GM18868 (cell line): ENCODE measurements around the gene TMEM168.
"Not testable (repeated sequence)": the region's sequence is repeated elsewhere in the genome, so short reads cannot be mapped to it uniquely, and the experiment has no call there.

ENCODE experiments used
- ATAC-seq: cut with Tn5 transposase; IDR thresholded peaks from one replicate; pipeline ENCODE4 v1.9.1; 2021; ENCODE audit warnings: mild to moderate bottlenecking, moderate library complexity; ENCODE audit not compliant: unreplicated experiment

Gene TMEM168, protein sequence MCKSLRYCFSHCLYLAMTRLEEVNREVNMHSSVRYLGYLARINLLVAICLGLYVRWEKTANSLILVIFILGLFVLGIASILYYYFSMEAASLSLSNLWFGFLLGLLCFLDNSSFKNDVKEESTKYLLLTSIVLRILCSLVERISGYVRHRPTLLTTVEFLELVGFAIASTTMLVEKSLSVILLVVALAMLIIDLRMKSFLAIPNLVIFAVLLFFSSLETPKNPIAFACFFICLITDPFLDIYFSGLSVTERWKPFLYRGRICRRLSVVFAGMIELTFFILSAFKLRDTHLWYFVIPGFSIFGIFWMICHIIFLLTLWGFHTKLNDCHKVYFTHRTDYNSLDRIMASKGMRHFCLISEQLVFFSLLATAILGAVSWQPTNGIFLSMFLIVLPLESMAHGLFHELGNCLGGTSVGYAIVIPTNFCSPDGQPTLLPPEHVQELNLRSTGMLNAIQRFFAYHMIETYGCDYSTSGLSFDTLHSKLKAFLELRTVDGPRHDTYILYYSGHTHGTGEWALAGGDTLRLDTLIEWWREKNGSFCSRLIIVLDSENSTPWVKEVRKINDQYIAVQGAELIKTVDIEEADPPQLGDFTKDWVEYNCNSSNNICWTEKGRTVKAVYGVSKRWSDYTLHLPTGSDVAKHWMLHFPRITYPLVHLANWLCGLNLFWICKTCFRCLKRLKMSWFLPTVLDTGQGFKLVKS

DNA sequence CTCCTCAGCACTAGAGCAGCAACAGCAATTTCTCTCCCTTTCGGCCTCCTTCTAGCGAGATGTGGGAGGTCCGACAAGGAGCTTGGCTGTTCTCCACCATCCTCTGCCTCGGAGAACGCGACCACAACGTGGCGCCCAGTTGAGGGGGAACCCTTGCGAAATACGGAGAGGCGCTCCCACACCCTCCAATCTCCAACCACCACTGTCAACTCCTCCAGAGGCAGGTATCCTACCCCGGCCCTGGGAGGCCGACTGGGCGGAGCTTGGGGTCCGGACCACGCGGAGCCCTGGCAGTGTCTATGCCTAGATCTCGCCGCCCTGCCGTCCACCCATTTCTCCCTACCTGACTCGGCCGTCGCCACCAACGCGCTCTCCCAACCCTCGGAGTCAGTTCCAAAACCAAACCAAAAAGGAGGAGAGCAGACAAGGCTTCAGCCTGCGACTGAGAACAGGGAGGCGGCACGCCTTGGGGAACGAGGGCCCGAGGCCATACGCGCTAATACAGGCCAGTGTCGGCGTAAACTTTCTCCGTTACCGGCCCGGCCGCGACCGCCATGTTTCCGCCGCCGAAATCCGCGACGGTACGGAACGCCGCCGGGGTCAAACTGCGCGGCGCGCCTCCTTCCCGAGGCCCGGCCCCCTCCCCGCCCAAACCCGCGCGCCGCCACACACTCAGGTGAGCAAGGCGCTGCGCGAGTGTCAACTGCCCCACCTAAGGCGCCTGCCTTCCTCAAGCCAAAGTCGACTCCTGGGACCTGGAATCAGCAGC lies at the start of gene TMEM168:
TSS of gene TMEM168 (minus strand) at position 577 of the 769 bp plus-strand sequence. CDS start 5,568 bp downstream, outside the sequence.
- peak; percentile 85 for ATAC-seq

DNA sequence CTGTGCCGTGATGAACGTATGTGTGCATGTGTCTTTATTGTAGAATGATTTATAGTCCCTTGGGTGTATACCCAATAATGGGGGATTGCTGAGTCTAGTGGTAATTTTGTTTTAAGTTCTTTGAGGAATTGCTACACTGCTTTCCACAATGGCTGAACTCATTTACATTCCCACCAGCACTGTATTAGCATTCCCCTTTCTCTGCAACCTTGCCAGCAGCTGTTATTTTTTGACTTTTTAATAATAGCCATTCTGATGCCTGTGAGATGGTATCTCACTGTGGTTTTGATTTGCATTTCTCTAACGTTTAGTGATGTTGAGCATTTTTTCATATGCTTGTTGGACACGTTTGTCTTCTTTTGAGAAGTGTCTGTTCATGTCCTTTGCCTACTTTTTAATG lies 45.7 kb upstream of the TMEM168 start:
- ATAC-seq = not testable (repeated sequence)

DNA sequence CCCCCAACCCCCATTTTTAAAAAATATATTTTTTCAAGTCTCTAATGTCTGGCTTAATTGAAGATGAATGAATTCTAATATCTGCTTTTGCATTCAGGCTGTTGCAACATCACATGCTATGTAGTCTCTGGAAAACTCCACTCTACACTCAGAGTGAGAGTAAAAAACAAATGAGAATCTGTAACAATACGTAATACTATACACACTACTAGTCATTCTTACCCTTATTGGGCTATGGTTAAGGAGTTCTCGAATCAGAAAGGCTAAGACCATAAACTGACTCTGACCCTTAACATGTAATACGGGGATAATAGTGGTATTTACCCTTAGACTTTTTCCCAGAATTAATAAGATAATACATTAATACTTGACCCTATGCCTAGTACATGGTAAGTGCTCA lies 42.9 kb upstream of the TMEM168 start:
- ATAC-seq = peak; percentile 76

DNA sequence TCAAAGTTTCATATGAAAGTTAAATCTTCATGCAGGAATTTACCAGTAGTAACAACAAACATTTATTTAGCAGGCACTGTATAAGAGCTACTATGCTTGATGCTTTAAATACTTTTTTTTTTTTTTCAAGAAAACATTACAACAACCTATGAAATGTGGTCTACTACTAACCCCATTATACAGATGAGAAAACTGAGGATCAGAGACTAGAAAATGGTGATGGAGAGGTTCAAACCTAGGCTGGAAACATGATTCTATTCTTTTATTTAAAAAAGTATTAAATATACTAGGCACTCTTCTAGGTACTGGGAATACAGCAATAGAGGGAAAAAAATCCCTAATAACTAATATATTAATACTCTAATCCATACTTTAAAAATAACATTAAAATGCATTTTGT lies 40.6 kb upstream of the TMEM168 start:
- no peak for ATAC-seq

DNA sequence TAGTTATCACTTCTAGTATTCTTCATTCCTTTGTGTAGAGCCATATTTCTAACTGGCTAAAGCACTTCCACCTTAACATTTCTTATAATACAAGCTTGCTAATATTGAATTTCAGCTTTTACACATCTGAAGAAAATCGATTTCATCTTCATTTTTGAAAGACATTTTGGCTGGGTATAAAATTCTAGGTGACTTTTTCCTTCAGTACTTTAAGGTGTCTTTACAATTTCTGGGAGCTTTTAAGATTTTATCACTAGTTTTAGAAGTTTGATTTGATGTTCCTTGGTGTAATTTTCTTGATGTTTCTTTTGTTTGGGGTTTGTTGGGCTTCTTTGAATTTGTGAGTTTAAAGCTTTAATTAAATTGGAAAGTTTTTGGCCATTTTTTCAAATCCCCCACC lies 38.5 kb upstream of the TMEM168 start:
- ATAC-seq = no peak

DNA sequence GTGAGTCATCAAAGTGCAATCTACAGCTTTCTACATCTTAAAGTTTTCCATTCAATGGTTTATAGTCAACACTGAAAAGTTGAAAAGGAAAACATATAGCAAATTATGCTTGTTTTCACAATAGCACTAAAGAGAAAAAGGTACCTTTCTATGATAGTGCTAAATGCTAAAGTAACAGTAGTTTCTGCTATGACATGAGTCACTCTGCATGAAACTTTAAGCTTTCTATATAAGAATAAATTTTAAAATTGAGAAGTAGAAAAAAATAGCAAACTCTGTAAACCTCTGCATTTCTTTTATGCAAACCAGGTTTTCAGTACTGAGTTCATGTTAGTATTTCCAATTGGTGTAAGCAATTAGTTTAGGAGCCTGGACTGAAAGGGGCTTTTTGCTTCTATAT lies 31.2 kb upstream of the TMEM168 start:
- no peak for ATAC-seq

DNA sequence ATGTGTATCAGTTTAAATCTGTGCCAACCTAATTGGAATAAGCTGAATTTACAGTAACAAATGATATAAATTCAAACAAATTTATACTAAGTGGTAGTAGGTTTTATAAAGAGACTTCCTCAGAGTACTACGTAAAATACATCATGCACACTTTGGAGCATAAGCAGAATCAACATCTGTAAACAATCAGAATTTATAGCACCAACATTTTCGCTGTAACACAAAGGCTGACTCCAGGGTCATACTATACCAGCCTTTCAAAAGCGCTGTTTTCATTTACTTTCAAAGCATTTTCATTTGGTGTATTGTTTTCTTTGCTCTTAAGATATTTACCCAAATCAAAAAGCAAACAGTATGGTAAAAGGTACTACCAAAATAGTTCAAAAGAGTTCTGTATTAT lies 29.3 kb upstream of the TMEM168 start:
- ATAC-seq = no peak

DNA sequence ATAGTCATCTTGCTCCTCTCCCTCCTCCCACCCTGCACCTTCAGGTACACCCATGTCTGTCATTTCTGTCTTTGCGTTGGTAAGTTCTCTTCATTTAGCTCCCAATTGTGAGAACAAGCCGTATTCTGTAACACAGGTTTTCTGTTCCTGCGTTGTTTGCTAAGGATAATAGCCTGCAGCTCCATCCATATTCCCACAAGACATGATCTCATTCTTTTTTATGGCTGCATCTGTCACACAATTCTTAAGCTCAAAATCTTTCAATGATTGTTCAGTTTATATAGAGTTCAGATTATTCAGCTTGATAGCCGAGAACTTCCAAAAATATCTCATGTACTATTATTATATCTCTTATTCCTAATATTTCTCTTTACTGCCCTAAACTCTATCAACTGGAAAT lies 16.0 kb upstream of the TMEM168 start:
- no peak for ATAC-seq

DNA sequence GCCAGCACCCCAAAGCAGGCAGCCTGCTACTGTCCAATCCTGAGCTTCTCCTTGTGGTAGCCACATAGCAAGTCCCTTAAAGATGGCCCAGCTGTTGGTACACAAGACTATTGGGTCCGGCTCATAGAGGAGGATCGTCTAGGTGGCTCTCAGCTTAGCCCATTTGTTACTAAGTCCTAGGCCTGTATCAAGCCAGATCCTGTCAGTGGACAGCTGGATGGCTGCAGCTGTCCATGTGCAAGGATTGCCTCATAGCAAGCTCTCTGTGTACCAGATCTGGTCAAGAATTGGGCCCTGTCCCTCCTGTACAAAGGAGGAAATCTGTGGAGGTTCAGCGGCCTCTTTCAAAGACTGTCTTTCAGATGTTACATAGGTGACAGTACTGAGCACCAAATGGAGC lies 12.2 kb upstream of the TMEM168 start:
- no peak for ATAC-seq

DNA sequence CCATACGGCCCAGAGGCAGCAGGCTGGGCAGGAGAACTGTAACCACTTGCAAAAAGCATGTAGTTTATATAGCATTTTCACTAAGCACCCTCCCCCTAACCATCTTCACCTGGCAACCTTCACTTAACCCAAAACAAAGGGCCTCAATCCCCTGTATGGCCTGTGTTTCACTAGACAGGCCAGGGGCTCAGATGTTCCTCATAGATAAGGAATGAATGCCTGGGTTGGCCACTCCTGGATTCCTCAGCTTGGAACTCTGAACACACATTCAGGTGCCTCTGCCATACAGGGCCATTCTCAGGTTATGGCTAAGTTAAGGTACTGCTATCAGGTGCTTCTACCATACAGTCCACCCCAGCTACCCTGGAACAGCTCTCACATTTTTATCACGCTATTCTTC lies 10.3 kb upstream of the TMEM168 start:
- no peak for ATAC-seq

DNA sequence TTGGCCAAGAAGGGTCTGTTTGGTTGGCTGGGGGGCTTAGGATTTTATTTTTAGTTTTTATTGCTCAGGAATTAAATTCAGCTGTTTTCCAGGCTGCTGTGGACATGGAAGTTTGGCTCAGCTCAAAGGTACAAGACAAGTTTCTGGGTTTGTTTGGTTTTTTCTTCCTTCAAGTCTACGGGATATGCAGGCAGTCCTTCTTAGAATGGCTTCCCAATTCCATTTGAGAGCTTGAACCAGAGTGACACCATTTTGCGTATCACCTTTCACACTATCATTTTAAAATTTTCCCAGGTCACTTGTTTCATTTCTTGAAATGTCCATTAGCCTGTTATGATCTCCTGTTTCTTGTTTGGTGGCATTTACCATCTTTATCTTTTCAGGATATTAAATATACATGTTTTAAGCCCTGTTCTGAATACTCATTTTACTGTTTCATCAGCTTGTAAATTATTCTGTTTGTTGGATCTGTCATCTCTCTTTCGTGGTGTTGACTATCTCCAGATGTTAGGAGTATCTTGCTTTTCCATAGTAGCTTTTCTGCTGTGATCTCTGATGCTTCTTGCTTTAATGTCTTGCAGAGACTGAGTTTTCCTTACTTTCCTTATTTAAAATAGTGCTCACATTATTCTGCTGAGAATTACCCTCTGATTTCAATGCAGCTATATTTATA lies 9.4 kb upstream of the TMEM168 start:
- ATAC-seq = no peak

DNA sequence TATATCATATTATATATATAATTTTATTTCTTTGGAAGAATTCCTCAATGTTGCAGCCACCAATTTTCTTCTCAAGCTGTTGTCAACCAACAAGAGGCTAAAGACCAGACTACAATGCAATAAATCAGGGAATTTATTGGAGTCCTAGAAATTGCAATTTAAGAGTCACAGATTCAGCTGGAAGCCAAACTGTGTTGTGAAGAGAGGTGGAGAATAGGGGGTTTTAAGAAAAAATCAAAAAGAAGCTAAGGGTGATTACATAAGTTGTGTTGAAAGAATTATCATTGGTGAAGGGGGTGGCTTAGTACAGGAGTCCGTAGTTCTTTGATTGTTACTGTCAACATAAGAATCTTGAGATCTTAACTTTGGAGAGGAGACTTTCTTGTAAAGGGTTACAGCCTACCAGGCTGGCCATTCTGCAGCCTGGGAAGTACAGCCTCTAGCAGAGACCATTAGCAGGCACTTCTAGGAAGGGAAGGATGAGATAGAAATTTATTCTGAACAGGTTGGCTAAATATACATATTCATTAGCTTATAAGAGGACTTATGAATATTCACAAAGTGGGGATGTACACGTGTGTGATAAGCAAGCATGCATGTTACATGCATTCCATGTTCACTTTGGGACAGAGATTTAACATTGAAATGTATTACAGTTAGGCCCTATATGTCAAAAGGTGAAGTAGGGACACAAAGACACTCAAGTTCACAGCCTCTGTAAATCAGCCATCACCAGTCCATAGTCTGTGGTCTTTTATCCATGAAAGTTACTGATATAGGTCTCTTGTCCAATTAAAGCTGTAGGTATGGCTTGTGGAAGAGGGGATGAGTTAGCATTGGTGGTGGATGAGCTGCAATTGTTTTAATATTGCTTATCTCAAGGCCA lies 8.3 kb upstream of the TMEM168 start:
- no peak for ATAC-seq

DNA sequence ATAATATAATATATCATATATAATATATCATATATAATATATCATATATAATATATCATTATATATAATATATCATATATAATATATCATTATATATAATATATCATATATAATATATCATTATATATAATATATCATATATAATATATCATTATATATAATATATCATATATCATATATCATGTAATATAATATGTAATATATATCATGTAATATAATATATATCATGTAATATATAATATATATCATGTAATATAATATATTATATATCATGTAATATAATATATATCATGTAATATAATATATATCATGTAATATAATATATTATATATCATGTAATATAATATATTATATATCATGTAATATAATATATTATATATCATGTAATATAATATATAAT lies 6.4 kb upstream of the TMEM168 start:
- not testable (repeated sequence) for ATAC-seq

DNA sequence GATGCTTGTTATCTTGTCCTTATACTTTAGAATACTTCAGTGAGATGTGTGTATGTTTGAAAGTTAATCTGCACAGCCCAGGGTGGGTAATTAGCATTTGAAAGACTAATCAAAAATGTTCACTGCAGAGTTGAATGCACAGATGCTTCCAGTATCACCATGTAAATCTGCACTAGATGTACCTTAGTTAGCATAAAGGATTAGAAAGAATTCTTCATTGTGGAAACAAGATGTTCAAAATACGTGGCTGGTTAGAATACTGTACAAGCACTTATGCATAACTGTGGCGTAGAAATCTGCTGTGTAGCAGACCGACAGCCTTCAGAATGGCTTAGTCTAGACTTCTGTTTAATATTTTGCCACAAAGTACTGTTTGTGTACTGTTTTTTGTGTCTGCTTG lies 2.2 kb upstream of the TMEM168 start:
- no peak for ATAC-seq

DNA sequence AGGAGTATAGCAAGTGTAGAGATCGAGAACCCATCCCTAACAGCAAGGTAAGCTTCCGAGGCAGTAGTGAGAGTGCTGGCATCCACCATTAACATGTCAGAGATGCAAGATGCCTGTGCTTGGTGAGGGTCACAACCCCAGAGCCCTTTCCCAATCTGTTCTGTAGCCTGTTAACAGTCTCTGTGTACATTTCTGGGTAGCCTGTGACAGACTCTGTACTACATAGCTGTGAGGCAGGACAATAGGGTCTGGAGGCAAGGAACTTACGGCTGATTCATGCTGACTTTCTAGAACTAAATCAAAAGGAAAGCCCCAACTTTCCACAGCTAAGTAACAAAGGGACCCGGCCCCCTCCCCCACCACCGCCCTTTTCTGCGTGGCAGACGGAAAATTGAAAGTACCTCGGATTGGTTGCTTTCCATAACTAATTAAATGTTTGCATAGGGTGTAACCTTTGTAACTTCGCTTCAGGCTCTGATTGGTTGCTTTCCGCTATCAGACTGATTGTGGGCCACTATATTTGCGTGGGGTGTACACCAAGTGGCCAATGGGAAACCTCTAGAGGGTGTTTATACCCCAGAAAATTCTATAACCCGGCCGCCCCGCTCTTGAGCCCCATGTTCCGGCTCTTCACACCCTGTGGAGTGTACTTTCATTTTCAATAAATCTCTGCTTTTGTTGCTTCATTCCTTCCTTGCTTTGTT lies 1.4 kb upstream of the TMEM168 start:
- no peak for ATAC-seq

DNA sequence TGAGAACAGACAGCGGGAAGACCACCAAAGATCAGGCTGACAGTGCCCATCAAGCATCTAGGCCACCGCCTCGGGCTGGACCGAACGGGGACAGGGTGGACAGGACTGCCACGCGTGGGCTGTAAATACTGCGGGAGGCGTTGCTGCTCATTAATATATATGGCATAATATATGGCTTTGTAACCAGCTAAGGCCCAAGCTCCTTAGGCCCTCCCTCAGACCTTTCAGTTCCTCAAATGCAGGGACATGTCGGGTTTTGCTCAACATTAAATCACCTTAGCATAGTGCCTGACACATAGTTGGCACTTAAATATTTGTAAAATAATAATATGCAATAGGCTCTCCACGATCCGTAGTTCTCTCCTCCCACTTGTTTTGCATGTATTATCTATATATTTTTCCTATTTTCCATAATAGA lies 402 bp upstream of the TMEM168 start:
- peak; percentile 65 for ATAC-seq

DNA sequence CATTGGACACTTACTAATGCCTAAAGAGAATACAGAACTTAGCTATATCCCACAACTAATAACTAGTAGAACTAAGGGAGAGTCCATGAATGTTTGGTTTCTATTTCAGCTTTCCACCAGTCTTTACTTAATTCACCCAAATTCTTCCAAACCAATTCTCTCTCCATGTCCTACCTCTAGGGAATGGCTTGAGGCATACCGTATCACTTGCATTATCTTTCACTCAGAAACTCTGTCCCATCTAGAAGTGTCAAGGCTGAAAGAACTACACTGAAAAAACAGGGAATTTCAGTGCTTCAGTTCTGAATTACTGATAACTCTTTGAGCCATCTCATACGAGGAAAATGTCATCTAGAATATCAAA lies 758 bp downstream of the TMEM168 start:
- no peak for ATAC-seq

DNA sequence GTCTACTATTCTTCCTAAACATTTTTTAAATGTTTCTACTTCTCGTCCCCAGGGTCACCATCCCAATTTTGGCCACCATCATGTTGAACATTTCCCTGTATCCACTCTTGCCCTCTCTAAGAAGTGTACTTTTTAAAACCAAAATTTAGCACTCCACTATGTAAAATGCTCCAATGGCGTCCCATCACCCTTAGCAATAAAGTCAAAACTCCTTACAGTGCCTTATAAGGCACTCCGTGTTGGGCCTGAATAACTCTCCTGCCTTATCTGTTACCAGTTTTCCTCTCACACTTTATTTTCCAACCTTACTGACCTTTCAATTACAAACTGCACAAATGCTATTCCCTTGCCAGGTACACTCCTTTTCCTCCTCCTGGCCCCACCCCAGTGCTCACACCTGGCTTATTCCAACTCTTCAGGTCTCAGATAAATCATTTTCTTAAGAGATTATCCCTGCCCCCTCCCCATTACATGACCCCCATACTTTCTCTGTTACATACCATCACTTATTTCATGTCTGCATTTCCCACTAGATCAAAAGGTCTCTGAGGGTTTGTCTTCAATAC lies 1.3 kb downstream of the TMEM168 start:
- no peak for ATAC-seq

DNA sequence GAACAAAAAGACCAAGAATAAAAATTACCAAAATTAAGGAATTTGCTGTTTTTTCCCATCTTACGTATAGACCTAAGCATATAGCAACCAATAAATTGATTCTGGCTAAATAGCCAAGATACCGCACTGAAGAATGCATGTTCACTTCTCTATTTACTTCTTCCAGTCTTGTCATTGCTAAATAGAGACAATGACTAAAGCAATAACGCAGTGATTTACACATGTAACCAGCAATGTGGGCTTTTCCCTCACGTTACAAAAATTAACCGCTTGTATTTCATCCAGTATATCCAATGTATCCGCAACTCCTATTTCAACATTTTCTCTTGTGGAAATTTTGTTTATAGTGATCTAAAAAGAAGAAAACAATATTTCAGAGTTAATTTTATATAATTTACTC lies 5.6 kb downstream of the TMEM168 start:
- ATAC-seq = no peak
